ENCODE results near the gene PAFAH1B1.
"Not testable (repeated sequence)": the region's sequence is repeated elsewhere in the genome, so short reads cannot be mapped to it uniquely, and the experiment has no call there.

The PAFAH1B1 gene

DNA sequence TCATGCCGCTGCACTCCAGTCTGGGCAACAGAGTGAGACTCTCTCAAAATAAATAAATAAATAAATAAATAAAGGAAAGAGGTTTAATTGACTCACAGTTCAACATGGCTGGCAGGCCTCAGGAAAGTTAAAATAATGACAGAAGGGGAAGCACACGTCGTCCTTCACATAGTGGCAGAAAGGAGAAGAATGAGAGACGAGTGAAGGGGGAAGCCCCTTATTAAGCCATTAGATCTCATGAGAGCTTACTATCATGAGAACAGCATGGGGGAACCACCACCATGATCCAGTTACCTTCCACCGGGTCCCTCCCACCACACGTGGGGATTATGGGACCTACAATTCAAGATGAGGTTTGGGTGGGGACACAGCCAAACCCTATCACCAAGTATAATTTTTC lies 54.5 kb downstream of the PAFAH1B1 start:
- no peak overlapping the region for H3K27ac ChIP-seq (ENCODE audit: low read depth, low read length)
- H3K27me3 ChIP-seq (ENCODE audit: control insufficient read depth in 1 of 2, insufficient read depth in 2 of 2, low read length in 2 of 2) = no peaks in the 10 kb centered on the region
- no peak overlapping the region for H3K9ac ChIP-seq (ENCODE audit: low read length)
- H3K9me3 ChIP-seq (ENCODE audit: low read length) = no peaks in the 10 kb centered on the region
- no peak overlapping the region for H3K4me3 ChIP-seq (ENCODE audit: low read depth in 1 of 2, low read length in 2 of 2)
- H3K4me1 ChIP-seq (ENCODE audit: insufficient read depth, low read length) = no peaks in the 10 kb centered on the region
- H3K36me3 ChIP-seq (ENCODE audit: insufficient read depth, low read length) = no peaks in the 10 kb centered on the region

DNA sequence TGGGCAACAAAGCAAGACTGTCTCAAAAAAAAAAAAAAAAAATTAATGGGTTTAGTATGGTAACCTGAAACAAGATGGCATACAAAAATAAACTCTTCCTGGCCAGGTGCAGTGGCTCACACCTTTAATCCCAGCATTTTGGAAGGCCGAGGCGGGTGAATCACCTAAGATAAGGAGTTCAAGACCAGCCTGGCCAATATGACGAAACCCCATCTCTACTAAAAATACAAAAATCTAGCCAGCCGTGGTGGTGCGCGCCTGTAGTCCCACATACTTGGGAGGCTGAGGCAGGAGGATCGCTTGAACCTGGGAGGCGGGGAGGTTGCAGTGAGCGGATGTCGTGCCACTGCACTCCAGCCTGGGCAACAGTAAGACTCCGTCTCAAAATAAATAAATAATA lies 55.7 kb downstream of the PAFAH1B1 start:
- no peaks in the 10 kb centered on the region for H3K4me1 ChIP-seq (ENCODE audit: insufficient read depth, low read length)
- H3K9me3 ChIP-seq (ENCODE audit: low read length) = no peaks in the 10 kb centered on the region
- H3K27ac ChIP-seq (ENCODE audit: low read depth, low read length) = no peak overlapping the region
- no peaks in the 10 kb centered on the region for H3K27me3 ChIP-seq (ENCODE audit: control insufficient read depth in 1 of 2, insufficient read depth in 2 of 2, low read length in 2 of 2)
- H3K4me3 ChIP-seq (ENCODE audit: low read depth in 1 of 2, low read length in 2 of 2) = no peak overlapping the region
- H3K36me3 ChIP-seq (ENCODE audit: insufficient read depth, low read length) = no peaks in the 10 kb centered on the region
- no peak overlapping the region for H3K9ac ChIP-seq (ENCODE audit: low read length)

DNA sequence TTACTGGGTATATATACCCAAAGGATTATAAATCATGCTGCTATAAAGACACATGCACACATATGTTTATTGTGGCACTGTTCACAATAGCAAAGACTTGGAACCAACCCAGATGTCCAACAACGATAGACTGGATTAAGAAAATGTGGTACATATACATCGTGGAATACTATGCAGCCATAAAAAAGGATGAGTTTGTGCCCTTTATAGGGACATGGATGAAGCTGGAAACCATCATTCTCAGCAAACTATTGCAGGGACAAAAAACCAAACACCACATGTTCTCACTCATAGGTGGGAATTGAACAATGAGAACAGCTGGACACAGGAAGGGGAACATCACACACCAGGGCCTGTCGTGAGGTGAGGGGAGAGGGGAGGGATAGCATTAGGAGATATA lies 59.5 kb downstream of the PAFAH1B1 start:
- H3K9me3 ChIP-seq (ENCODE audit: low read length); H3K36me3 ChIP-seq (ENCODE audit: insufficient read depth, low read length); H3K27me3 ChIP-seq (ENCODE audit: control insufficient read depth in 1 of 2, insufficient read depth in 2 of 2, low read length in 2 of 2); H3K4me1 ChIP-seq (ENCODE audit: insufficient read depth, low read length); H3K4me3 ChIP-seq (ENCODE audit: low read depth in 1 of 2, low read length in 2 of 2); H3K9ac ChIP-seq (ENCODE audit: low read length); H3K27ac ChIP-seq (ENCODE audit: low read depth, low read length): not testable (repeated sequence)

DNA sequence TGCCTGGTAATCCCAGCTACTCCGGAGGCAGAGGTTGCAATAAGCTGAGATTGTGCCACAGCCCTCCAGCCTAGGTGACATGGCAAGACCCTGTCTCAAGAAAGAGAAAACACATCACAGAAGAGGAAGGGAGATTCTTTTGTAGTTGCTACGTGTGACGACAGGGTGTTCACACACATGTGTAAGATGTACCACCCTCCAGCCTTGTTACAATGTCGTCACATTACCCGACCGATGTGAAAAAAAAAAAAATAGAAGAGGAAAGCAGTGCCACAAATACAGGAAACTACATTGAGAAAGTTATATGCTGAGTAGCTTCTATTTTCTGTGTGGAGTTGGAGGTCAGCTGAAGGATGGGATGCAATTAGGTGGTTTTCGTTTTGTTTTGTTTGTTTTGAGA lies 62.1 kb downstream of the PAFAH1B1 start:
- no peak overlapping the region for H3K4me3 ChIP-seq (ENCODE audit: low read depth in 1 of 2, low read length in 2 of 2)
- no peaks in the 10 kb centered on the region for H3K27me3 ChIP-seq (ENCODE audit: control insufficient read depth in 1 of 2, insufficient read depth in 2 of 2, low read length in 2 of 2)
- no peak overlapping the region for H3K9ac ChIP-seq (ENCODE audit: low read length)
- H3K4me1 ChIP-seq (ENCODE audit: insufficient read depth, low read length) = peaks cover 7% of the 10 kb centered on the region
- H3K27ac ChIP-seq (ENCODE audit: low read depth, low read length) = no peak overlapping the region
- H3K9me3 ChIP-seq (ENCODE audit: low read length) = no peaks in the 10 kb centered on the region
- no peaks in the 10 kb centered on the region for H3K36me3 ChIP-seq (ENCODE audit: insufficient read depth, low read length)

DNA sequence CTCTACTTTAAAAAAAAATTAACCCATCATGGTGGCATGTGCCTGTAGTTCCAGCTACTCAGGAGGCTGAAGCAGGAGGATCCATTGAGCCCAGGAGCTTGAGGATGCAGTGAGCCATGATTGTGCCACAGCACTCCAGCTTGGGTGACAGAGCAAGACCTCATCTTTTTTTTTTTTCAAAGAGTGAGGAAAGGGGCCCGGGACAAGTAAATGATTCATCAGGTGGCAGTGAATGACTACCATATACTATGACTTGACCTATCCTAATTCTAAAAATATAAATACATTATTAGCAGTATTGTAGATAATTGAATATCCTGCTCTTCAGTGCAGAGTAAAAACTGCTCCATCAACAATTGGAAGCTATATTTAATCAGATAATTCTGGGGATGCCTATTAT lies 62.8 kb downstream of the PAFAH1B1 start:
- H3K27me3 ChIP-seq (ENCODE audit: control insufficient read depth in 1 of 2, insufficient read depth in 2 of 2, low read length in 2 of 2) = no peaks in the 10 kb centered on the region
- no peaks in the 10 kb centered on the region for H3K36me3 ChIP-seq (ENCODE audit: insufficient read depth, low read length)
- H3K4me1 ChIP-seq (ENCODE audit: insufficient read depth, low read length) = peaks cover 7% of the 10 kb centered on the region
- no peak overlapping the region for H3K4me3 ChIP-seq (ENCODE audit: low read depth in 1 of 2, low read length in 2 of 2)
- no peak overlapping the region for H3K27ac ChIP-seq (ENCODE audit: low read depth, low read length)
- no peaks in the 10 kb centered on the region for H3K9me3 ChIP-seq (ENCODE audit: low read length)
- H3K9ac ChIP-seq (ENCODE audit: low read length) = no peak overlapping the region

DNA sequence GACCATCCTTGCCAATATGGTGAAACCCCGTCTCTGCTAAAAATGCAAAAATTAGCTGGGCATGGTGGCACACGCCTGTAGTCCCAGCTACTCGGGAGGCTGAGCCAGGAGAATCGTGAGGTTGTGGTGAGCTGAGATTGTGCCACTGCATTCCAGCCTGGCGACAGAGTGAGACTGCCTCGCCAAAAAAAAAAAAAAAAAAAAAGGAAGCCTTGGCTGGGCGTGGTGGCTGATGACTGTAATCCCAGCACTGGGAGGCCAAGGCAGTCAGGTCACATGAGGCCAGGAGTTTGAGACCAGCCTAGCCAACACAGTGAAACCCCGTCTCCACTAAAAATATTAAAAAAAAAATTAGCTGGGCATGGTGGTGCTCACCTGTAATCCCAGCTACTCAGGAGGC lies 65.9 kb downstream of the PAFAH1B1 start:
- H3K9me3 ChIP-seq (ENCODE audit: low read length); H3K9ac ChIP-seq (ENCODE audit: low read length); H3K36me3 ChIP-seq (ENCODE audit: insufficient read depth, low read length); H3K4me3 ChIP-seq (ENCODE audit: low read depth in 1 of 2, low read length in 2 of 2); H3K27ac ChIP-seq (ENCODE audit: low read depth, low read length); H3K27me3 ChIP-seq (ENCODE audit: control insufficient read depth in 1 of 2, insufficient read depth in 2 of 2, low read length in 2 of 2); H3K4me1 ChIP-seq (ENCODE audit: insufficient read depth, low read length): not testable (repeated sequence)

DNA sequence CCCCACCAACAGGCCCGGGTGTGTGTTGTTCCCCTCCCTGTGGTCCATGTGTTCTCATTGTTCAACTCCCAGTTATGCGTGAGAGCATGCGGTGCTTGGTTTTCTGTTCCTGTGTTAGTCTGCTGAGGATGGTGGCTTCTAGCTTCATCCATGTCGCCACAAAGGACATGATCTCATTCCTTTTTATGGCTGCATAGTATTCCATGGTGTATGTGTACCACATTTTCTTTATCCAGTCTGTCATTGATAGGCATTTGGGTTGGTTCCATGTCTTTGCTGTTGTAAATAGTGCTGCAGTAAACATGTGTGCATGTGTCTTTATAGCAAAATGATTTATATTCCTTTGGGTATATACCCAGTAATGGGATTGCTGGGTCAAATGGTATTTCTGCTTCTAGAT lies 67.0 kb downstream of the PAFAH1B1 start:
- not testable (repeated sequence) for H3K9me3 ChIP-seq (ENCODE audit: low read length); H3K4me1 ChIP-seq (ENCODE audit: insufficient read depth, low read length); H3K4me3 ChIP-seq (ENCODE audit: low read depth in 1 of 2, low read length in 2 of 2); H3K9ac ChIP-seq (ENCODE audit: low read length); H3K36me3 ChIP-seq (ENCODE audit: insufficient read depth, low read length); H3K27ac ChIP-seq (ENCODE audit: low read depth, low read length); H3K27me3 ChIP-seq (ENCODE audit: control insufficient read depth in 1 of 2, insufficient read depth in 2 of 2, low read length in 2 of 2)

DNA sequence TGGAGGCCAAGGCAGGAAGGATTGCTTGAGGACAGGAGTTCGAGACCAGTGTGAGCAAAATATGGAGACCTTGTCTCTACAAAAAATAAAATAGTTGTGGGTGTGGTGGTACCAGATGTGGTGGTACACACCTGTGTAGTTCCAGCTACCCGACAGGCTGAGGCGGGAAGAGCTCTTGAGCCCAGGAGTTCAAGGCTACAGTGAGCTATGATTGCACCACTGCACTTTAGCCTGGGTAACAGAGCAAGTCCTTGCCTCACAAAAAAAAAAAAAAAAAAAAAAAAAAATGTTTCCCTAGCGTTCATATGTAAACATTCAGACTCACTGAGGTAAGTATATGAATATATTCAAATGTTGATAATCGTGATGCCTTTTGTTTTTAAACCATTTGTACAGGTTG lies 78.6 kb downstream of the PAFAH1B1 start:
- H3K9ac ChIP-seq (ENCODE audit: low read length) = no peak overlapping the region
- H3K4me1 ChIP-seq (ENCODE audit: insufficient read depth, low read length) = no peaks in the 10 kb centered on the region
- peaks cover 65% of the 10 kb centered on the region for H3K36me3 ChIP-seq (ENCODE audit: insufficient read depth, low read length)
- no peaks in the 10 kb centered on the region for H3K27me3 ChIP-seq (ENCODE audit: control insufficient read depth in 1 of 2, insufficient read depth in 2 of 2, low read length in 2 of 2)
- H3K4me3 ChIP-seq (ENCODE audit: low read depth in 1 of 2, low read length in 2 of 2) = no peak overlapping the region
- no peak overlapping the region for H3K27ac ChIP-seq (ENCODE audit: low read depth, low read length)
- H3K9me3 ChIP-seq (ENCODE audit: low read length) = no peaks in the 10 kb centered on the region

DNA sequence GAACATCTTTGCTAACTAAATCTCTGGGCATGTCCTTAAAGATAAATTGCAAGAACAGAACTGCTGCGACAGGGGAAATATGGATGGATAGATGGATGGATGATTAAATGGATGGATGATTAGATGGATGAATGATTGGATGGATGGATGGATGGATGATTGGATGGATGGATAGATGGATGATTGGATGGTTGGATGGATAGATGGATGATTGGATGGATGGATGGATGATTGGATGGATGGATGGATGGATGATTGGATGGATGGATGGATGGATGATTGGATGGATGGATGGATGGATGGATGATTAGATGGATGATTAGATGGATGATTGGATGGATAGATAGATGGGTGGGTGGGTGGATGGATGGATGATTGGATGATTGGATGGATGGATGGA lies 85.8 kb downstream of the PAFAH1B1 start:
- not testable (repeated sequence) for H3K9ac ChIP-seq (ENCODE audit: low read length); H3K4me3 ChIP-seq (ENCODE audit: low read depth in 1 of 2, low read length in 2 of 2); H3K4me1 ChIP-seq (ENCODE audit: insufficient read depth, low read length); H3K27me3 ChIP-seq (ENCODE audit: control insufficient read depth in 1 of 2, insufficient read depth in 2 of 2, low read length in 2 of 2); H3K9me3 ChIP-seq (ENCODE audit: low read length); H3K27ac ChIP-seq (ENCODE audit: low read depth, low read length)
- H3K36me3 ChIP-seq (ENCODE audit: insufficient read depth, low read length) = peaks cover 57% of the 10 kb centered on the region

DNA sequence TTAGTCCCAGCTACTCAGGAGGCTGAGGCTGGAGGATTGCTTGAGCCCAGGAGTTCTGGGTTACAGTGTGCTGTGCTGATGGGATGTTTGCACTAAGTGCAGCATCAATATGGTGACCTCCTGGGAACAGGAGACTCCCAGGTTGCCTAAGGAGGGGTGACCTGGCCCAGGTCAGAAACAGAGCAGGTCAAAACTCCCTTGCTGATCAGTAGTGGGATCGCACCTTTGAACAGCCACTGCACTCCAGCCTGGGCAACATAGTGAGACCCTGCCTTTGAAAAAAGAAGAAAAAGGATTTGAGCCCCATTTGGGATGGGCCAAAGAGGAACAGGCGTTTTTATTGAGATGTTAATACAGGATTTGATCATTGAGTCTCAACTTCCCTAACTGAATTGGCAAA lies 87.5 kb downstream of the PAFAH1B1 start:
- no peak overlapping the region for H3K4me3 ChIP-seq (ENCODE audit: low read depth in 1 of 2, low read length in 2 of 2)
- H3K36me3 ChIP-seq (ENCODE audit: insufficient read depth, low read length) = peaks cover 58% of the 10 kb centered on the region
- no peaks in the 10 kb centered on the region for H3K9me3 ChIP-seq (ENCODE audit: low read length)
- peaks cover 7% of the 10 kb centered on the region for H3K4me1 ChIP-seq (ENCODE audit: insufficient read depth, low read length)
- H3K9ac ChIP-seq (ENCODE audit: low read length) = no peak overlapping the region
- no peaks in the 10 kb centered on the region for H3K27me3 ChIP-seq (ENCODE audit: control insufficient read depth in 1 of 2, insufficient read depth in 2 of 2, low read length in 2 of 2)
- no peak overlapping the region for H3K27ac ChIP-seq (ENCODE audit: low read depth, low read length)

DNA sequence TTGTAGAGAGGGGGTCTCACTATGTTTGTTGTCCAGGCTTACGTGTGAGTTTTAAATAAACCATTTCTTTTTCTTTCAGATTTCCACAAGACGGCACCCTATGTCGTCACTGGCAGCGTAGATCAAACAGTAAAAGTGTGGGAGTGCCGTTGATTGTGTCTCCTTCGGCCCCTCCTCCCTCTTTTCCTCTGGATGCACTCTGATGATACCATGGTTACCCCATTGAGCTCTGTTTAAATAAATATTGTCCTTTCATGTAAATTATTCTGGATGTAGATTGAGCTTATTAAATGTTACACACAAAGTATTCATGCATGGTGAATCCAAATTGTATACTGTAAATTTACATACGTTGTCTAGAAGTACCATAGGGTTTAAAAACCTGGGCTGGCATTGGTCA lies 88.2 kb downstream of the PAFAH1B1 start:
- H3K9ac ChIP-seq (ENCODE audit: low read length) = no peak overlapping the region
- peaks cover 14% of the 10 kb centered on the region for H3K4me1 ChIP-seq (ENCODE audit: insufficient read depth, low read length)
- H3K27me3 ChIP-seq (ENCODE audit: control insufficient read depth in 1 of 2, insufficient read depth in 2 of 2, low read length in 2 of 2) = no peaks in the 10 kb centered on the region
- no peak overlapping the region for H3K4me3 ChIP-seq (ENCODE audit: low read depth in 1 of 2, low read length in 2 of 2)
- H3K27ac ChIP-seq (ENCODE audit: low read depth, low read length) = no peak overlapping the region
- H3K36me3 ChIP-seq (ENCODE audit: insufficient read depth, low read length) = peaks cover 58% of the 10 kb centered on the region
- no peaks in the 10 kb centered on the region for H3K9me3 ChIP-seq (ENCODE audit: low read length)

DNA sequence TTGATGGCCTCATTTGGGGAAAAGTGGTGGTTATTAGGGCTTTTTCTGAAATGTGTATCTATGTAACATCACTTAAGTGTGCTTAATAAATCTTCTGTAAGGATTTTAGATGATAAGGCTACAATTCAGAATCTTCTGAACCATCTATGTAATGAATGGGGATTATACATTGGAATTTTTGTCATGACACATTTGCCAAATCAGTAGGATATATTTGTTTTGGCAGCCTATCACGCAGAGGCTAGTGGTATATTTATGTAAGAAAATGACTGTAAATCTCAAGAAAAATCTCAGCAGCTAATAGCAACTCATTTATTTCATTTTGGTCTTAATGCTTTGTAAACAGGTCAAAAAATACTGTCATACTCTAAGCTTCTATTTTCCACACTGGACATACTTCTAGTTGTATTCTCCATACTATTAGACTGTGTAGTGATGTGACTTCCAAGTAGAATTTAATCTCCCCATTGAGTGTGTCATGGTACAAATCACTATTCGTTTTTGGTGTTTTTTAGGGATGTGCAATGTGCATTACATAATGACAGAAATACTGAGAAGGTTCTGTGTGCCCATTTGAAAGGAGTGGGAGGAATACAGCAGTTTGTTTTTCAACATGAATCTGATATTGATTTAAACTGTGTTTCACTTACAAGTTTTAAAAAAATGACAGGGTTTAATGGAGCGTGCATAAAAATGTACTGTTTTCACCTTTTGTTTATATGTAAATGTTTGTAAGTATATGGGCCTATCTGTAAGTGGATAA lies 88.9 kb downstream of the PAFAH1B1 start:
- no peaks in the 10 kb centered on the region for H3K27me3 ChIP-seq (ENCODE audit: control insufficient read depth in 1 of 2, insufficient read depth in 2 of 2, low read length in 2 of 2)
- peaks cover 21% of the 10 kb centered on the region for H3K4me1 ChIP-seq (ENCODE audit: insufficient read depth, low read length)
- no peak overlapping the region for H3K9ac ChIP-seq (ENCODE audit: low read length)
- H3K36me3 ChIP-seq (ENCODE audit: insufficient read depth, low read length) = peaks cover 58% of the 10 kb centered on the region
- H3K9me3 ChIP-seq (ENCODE audit: low read length) = no peaks in the 10 kb centered on the region
- H3K4me3 ChIP-seq (ENCODE audit: low read depth in 1 of 2, low read length in 2 of 2) = no peak overlapping the region
- H3K27ac ChIP-seq (ENCODE audit: low read depth, low read length) = no peak overlapping the region
